H54 (cell line): Measurements from ENCODE around the gene WNT2B.

Experiments used
- DNase-seq: peaks from one replicate; pipeline ENCODE4 v3.0.0; 2011; ENCODE audit warnings: low spot score, mixed read lengths; ENCODE audit not compliant: insufficient read length
- FAIRE-seq: peaks from 3 replicates; lab custom pipeline; 2011; peaks lifted over from hg19 to GRCh38; lab: Jason Lieb, UNC
- POLR2A ChIP-seq: IDR thresholded peaks from 2 replicates; pipeline ENCODE4 v1.6.1; 2011; ENCODE audit warnings: low read depth, mild to moderate bottlenecking, low read length

WNT2B gene

GRCh38 chr1:112509660-112510178, 954 bp downstream of the WNT2B start:
- FAIRE-seq, result no peak
- no peak for TF ChIP-seq POLR2A

GRCh38 chr1:112510340-112510739, 1.6 kb downstream of the WNT2B start:
- FAIRE-seq (no peak), DNase-seq (no peak)
- TF ChIP-seq POLR2A, result no peak

More at GRCh38 chr1:112509660-112510178, 954 bp downstream of the WNT2B start:
- no peak for DNase-seq

- FAIRE-seq, result no peak
- DNase-seq, result no peak
- TF ChIP-seq POLR2A, result no peak
These were observed 3.1 kb downstream of the WNT2B start for GRCh38 chr1:112511897-112512296.

- DNase-seq (no peak), FAIRE-seq (no peak)
- TF ChIP-seq POLR2A, result no peak
These were observed 4.5 kb downstream of the WNT2B start for GRCh38 chr1:112513112-112513870.

GRCh38 chr1:112514901-112515300, 6.1 kb downstream of the WNT2B start:
- no peak for TF ChIP-seq POLR2A

GRCh38 chr1:112515311-112516009, 6.7 kb downstream of the WNT2B start:
- FAIRE-seq, result peak; percentile 82
- peak; percentile 81 for DNase-seq
- TF ChIP-seq POLR2A, result no peak

More at GRCh38 chr1:112514901-112515300, 6.1 kb downstream of the WNT2B start:
- DNase-seq (no peak), FAIRE-seq (no peak)

- TF ChIP-seq POLR2A, result no peak
- no peak for FAIRE-seq
- no peak for DNase-seq
These were observed 7.4 kb downstream of the WNT2B start for GRCh38 chr1:112516141-112516540.

GRCh38 chr1:112517231-112517630, 8.5 kb downstream of the WNT2B start:
- no peak for TF ChIP-seq POLR2A

GRCh38 chr1:112517646-112518045, 8.9 kb downstream of the WNT2B start:
- DNase-seq (no peak), FAIRE-seq (no peak)
- no peak for TF ChIP-seq POLR2A

More at GRCh38 chr1:112517231-112517630, 8.5 kb downstream of the WNT2B start:
- FAIRE-seq (no peak), DNase-seq (no peak)

GRCh38 chr1:112518186-112518585, 9.4 kb downstream of the WNT2B start:
- no peak for DNase-seq
- no peak for TF ChIP-seq POLR2A
- FAIRE-seq, result no peak

GRCh38 chr1:112520166-112520565, 11.4 kb downstream of the WNT2B start:
- FAIRE-seq, result no peak
- DNase-seq, result no peak
- TF ChIP-seq POLR2A, result no peak

GRCh38 chr1:112522621-112523020, 13.9 kb downstream of the WNT2B start:
- DNase-seq (no peak), FAIRE-seq (peak; percentile 95)
- no peak for TF ChIP-seq POLR2A

GRCh38 chr1:112524251-112524650, 15.5 kb downstream of the WNT2B start:
- no peak for DNase-seq
- TF ChIP-seq POLR2A, result no peak
- no peak for FAIRE-seq

- no peak for TF ChIP-seq POLR2A
- DNase-seq (no peak), FAIRE-seq (no peak)
These were observed 16.2 kb downstream of the WNT2B start for GRCh38 chr1:112524986-112525385.
